Measurements from ENCODE around the gene TRAPPC14. TPM values are rescaled to one million over a fixed set of nuclear protein-coding genes. Genes with fewer than 3 reads are reported as not detected.

The TRAPPC14 gene
- total and polyA plus RNA-seq, 8 donors = 5.1 to 34.6 (median 10.4) TPM

DNA sequence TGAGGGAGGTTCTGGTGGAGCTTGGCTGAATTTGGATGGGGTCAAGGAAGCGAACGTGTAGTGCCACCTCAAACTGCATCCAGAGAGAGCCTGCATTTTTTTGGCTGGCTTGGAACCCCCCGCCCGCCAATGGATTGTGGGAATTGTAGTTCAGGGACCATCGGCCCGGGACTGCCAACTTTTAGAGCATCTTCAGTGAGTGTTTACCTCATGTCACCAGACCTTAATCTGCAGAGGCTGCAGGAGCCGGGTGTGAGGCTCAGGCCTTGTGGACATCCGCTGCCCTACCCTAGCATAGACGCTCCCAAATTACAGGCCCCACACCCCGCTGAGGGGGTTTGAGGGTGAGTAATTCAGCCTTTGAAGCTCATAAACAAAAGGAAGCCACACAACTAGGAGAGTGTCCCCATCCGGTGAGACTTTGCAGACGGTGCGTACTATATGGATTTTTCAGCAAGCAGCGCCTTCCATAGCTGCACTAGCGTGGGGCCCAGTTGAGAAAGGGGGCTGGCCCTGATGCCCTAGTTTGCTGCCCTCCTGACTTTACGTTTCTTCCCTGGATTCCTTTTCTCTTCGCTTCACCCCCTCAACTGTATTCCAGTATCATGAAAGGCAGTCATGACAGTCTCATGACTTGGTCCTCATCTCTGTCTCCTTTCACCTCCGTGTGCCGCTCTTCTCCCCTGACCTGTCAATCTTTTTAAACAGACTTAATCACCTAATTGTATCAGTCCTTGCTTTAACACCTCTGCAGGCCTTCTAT, 38.4 kb downstream of the TRAPPC14 start:
- peak; percentile 18 to 57 (median 44) for ATAC-seq
- Histone ChIP-seq H3K4me3 (peak overlapping the region; percentile 2 to 75 (median 42)), H3K27ac (peak overlapping the region in 2 of 4 donors; percentile 88 to 93), H3K36me3 (no peaks in the 10 kb centered on the region), H3K9me3 (no peaks in the 10 kb centered on the region), H3K27me3 (no peaks in the 10 kb centered on the region), H3K4me1 (peaks cover 0 to 6% (median 0%) of the 10 kb centered on the region in 3 donors)
- FAIRE-seq = no peak
- peak in 2 of 6 donors; percentile 50 to 56 for DNase-seq
- intact Hi-C loops (cut with DNase I) = no loop called here
- TF ChIP-seq, protein P1, sequence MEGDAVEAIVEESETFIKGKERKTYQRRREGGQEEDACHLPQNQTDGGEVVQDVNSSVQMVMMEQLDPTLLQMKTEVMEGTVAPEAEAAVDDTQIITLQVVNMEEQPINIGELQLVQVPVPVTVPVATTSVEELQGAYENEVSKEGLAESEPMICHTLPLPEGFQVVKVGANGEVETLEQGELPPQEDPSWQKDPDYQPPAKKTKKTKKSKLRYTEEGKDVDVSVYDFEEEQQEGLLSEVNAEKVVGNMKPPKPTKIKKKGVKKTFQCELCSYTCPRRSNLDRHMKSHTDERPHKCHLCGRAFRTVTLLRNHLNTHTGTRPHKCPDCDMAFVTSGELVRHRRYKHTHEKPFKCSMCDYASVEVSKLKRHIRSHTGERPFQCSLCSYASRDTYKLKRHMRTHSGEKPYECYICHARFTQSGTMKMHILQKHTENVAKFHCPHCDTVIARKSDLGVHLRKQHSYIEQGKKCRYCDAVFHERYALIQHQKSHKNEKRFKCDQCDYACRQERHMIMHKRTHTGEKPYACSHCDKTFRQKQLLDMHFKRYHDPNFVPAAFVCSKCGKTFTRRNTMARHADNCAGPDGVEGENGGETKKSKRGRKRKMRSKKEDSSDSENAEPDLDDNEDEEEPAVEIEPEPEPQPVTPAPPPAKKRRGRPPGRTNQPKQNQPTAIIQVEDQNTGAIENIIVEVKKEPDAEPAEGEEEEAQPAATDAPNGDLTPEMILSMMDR (IDR thresholded peaks at IDR 0.05) = no peak
- 38 to 39% methylated on average over 19 of the region's 19 CpGs for WGBS, 2 donors

DNA sequence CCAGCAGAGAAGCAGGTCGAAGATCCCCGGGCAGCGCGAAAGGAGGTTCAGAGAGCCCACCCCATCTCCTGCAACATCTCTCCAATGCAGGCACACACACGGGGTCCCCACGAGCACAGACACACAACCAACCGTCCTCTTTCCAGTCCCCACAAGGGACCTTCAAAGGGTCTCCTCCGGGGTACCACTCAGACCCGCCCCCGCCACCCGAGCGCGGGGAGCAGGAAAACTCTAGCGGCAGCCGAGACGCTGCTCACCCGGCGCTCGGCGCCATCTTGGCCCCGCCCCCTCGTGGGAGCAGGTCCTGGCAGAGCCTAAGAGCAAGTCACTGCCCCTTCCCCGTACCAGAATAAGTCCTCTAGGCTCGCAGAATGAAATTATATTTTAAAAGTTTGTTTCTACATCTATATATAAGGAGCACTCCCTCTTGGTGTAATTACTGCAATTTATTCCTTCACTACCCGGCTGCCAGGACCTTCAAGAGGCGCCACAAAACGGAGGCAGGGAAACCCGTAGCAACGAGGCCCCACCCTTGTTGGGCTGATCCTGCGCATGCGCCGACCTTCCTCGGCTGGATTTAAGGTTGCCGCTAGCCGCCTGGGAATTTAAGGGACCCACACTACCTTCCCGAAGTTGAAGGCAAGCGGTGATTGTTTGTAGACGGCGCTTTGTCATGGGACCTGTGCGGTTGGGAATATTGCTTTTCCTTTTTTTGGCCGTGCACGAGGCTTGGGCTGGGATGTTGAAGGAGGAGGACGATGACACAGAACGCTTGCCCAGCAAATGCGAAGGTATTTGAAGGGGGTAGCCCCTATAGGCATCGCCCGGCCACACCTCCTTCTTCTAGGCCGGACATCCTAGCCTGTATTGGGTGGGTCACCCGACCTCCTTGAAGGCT, 39.2 kb downstream of the TRAPPC14 start, which contains the start of the genes CNPY4 and TAF6:
Gene CNPY4 (plus strand): TSS at position 563 of the 898 bp plus-strand sequence. CDS start 111 bp downstream, at position 674.
Gene TAF6 (minus strand): TSS at position 287 of the 898 bp plus-strand sequence. CDS start 5,149 bp downstream, outside the sequence.
- Histone ChIP-seq H3K9me3 (no peaks in the 10 kb centered on the region), H3K4me3 (peak within 1 kb of the TSS; percentile 64 to 91 (median 70)), H3K36me3 (no peaks in the 10 kb centered on the region), H3K27ac (peak within 1 kb of the TSS; percentile 88 to 97 (median 94)), H3K4me1 (peaks cover 0 to 6% (median 0%) of the 10 kb centered on the region in 3 donors), H3K27me3 (no peaks in the 10 kb centered on the region)
- DNase-seq (peak; percentile 93 to 99 (median 96)), ATAC-seq (peak; percentile 95 to 97 (median 96)), FAIRE-seq (no peak)
- TF ChIP-seq, protein P1 (IDR thresholded peaks at IDR 0.05) = no peak
- intact Hi-C loops (cut with DNase I) = no loop called here
- 0 to 1% methylated on average over 49 of the region's 49 CpGs for WGBS, 2 donors

- Histone ChIP-seq H3K9me3 (no peaks in the 10 kb centered on the region), H3K4me1 (peaks cover 0 to 6% (median 0%) of the 10 kb centered on the region in 3 donors), H3K4me3 (peak overlapping the region; percentile 64 to 91 (median 70)), H3K36me3 (no peaks in the 10 kb centered on the region), H3K27me3 (no peaks in the 10 kb centered on the region), H3K27ac (peak overlapping the region in 2 of 4 donors; percentile 96 to 97)
- DNase-seq (no peak), ATAC-seq (no peak), FAIRE-seq (no peak)
- TF ChIP-seq, protein P1 (IDR thresholded peaks at IDR 0.05) = no peak
- 14 to 19% methylated on average over 18 of the region's 18 CpGs for WGBS, 2 donors
- intact Hi-C loops (cut with DNase I) = no loop called here
These were observed 40.0 kb downstream of the TRAPPC14 start for GRCh38 chr7:100118388-100119071.

DNA sequence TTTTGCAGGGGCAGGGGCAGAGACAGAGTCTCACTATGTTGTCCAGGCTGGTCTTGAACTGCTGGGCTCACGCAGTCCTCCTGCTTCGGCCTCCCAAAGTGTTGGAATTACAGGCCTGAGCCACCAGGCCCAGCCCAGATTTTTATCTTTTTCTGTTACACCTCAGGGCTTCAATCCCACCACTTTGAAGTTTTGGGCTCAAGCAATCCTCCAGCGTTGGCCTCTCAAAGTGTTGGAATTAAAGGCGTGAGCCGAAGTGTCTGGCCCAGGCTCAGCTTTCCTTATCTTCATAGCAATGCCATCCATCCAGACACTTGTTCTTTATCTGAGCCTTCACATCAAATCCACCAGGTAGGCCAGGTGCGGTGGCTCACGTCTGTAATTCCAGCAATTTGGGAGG, 43.5 kb downstream of the TRAPPC14 start:
- ATAC-seq (no peak), FAIRE-seq (no peak), DNase-seq (peak in 1 of 6 donors; percentile 8)
- WGBS, 2 donors = 83% methylated on average over 7 of the region's 7 CpGs
- Histone ChIP-seq H3K9me3 (no peaks in the 10 kb centered on the region), H3K4me1 (peaks cover 0 to 2% (median 0%) of the 10 kb centered on the region in 3 donors), H3K27ac (no peak overlapping the region), H3K36me3 (peaks cover 0 to 18% (median 0%) of the 10 kb centered on the region in 3 donors), H3K4me3 (no peak overlapping the region), H3K27me3 (no peaks in the 10 kb centered on the region)
- TF ChIP-seq, protein P1 (IDR thresholded peaks at IDR 0.05) = no peak
- intact Hi-C loops (cut with DNase I) = no loop called here
